AG04449 (cell line): ENCODE data around the gene SDK1.
A peak's percentile ranks its signal among the peaks of the same experiment; 100 is the strongest.

Source experiments
- CTCF ChIA-PET: fragments of 350-600 bp; formaldehyde crosslinking; extraction: SDS; loops from one replicate; lab custom pipeline; 2021; ENCODE audit warnings: antibody characterized with exemption; lab: Yijun Ruan, JAX
- POLR2A ChIA-PET: fragments of 400-600, 350-600 bp; formaldehyde crosslinking; extraction: SDS; loops from one replicate; lab custom pipeline; 2020; ENCODE audit warnings: antibody characterized with exemption, inconsistent platforms; lab: Yijun Ruan, JAX
- DNase-seq: peaks from one replicate; pipeline ENCODE4 v3.0.0-alpha.2; 2010; ENCODE audit warnings: low read depth, low spot score
- H3K4me3 ChIP-seq: 2 replicates; pipeline ENCODE4 v1.5.1; 2011; ENCODE audit warnings: low read depth, mild to moderate bottlenecking, control low read depth, low read length
- TF ChIP-seq, protein P1 (sequence below): IDR thresholded peaks from one replicate; pipeline ENCODE4 v1.5.1; 2011; ENCODE audit warnings: mild to moderate bottlenecking, moderate library complexity, low read length, control low read depth, inconsistent platforms; ENCODE audit not compliant: insufficient read depth; ENCODE audit errors: missing control alignments

The SDK1 gene

DNA sequence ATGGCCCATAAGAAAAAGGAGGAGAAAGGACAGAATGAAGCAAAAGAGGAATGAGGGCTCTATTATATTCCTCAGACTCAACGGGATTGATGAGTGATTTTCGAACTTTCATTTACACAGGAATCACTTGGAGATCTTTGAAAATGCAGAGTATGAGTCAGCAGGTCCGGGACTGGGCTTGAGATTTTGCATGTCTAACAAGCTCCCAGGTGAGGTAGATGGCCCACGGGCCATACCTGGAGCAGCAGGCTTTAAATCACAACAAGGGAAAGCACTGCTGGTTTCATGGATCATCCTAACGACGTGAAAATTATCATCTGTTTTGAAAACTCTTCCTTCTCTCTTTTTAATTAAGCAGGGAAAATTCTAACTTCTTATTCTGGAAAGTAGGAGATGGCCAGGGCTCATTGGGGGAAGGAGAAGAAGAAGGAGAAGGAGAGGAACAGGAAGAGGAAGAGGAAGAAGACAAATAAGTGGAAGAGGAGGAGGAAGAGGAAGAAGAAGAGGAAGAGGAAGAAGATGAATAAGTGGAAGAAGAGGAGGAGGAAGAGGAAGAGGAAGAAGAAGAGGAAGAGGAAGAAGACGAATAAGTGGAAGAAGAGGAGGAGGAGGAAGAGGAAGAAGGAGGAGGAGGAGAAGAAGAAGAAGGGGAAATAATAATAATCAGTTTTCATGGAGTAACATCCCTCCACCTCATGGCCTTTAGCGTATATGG lies 3.8 kb upstream of the SDK1 start:
- DNase-seq = no peak
- TF ChIP-seq, protein P1, sequence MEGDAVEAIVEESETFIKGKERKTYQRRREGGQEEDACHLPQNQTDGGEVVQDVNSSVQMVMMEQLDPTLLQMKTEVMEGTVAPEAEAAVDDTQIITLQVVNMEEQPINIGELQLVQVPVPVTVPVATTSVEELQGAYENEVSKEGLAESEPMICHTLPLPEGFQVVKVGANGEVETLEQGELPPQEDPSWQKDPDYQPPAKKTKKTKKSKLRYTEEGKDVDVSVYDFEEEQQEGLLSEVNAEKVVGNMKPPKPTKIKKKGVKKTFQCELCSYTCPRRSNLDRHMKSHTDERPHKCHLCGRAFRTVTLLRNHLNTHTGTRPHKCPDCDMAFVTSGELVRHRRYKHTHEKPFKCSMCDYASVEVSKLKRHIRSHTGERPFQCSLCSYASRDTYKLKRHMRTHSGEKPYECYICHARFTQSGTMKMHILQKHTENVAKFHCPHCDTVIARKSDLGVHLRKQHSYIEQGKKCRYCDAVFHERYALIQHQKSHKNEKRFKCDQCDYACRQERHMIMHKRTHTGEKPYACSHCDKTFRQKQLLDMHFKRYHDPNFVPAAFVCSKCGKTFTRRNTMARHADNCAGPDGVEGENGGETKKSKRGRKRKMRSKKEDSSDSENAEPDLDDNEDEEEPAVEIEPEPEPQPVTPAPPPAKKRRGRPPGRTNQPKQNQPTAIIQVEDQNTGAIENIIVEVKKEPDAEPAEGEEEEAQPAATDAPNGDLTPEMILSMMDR = no peak
- POLR2A ChIA-PET = no interaction called here
- CTCF ChIA-PET = no interaction called here
- H3K4me3 ChIP-seq = no peak overlapping the region

- TF ChIP-seq, protein P1 = no peak
- H3K4me3 ChIP-seq = no peak overlapping the region
- CTCF ChIA-PET = interaction anchor here (1.2 to 1.5 kb wide), 2 partner anchors 10 to 12 kb away, joined by 3 to 4 read pairs; no protein-coding TSS in a partner anchor
- POLR2A ChIA-PET = no interaction called here
- no peak for DNase-seq
Observed at GRCh38 chr7:3300221-3300650, 816 bp upstream of the SDK1 start.

DNA sequence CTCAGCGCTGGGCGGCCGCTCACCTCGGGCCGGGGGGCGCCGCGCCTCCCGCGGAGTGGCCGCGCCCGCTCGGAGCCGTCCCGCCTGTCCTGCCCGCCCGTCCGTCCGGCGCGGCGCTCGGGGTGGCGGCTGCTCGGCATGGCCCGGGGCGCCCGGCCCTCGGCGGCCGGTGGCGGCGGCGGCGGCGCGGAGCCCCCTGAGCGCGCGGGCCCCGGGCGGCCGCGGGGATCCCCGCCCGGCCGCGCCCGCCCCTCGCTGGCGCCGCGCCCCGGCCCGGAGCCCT lies 338 bp downstream of the SDK1 start:
- CTCF ChIA-PET = interaction anchor here (1.2 to 1.5 kb wide), 2 partner anchors 9 to 11 kb away, joined by 3 to 4 read pairs; no protein-coding TSS in a partner anchor

DNA sequence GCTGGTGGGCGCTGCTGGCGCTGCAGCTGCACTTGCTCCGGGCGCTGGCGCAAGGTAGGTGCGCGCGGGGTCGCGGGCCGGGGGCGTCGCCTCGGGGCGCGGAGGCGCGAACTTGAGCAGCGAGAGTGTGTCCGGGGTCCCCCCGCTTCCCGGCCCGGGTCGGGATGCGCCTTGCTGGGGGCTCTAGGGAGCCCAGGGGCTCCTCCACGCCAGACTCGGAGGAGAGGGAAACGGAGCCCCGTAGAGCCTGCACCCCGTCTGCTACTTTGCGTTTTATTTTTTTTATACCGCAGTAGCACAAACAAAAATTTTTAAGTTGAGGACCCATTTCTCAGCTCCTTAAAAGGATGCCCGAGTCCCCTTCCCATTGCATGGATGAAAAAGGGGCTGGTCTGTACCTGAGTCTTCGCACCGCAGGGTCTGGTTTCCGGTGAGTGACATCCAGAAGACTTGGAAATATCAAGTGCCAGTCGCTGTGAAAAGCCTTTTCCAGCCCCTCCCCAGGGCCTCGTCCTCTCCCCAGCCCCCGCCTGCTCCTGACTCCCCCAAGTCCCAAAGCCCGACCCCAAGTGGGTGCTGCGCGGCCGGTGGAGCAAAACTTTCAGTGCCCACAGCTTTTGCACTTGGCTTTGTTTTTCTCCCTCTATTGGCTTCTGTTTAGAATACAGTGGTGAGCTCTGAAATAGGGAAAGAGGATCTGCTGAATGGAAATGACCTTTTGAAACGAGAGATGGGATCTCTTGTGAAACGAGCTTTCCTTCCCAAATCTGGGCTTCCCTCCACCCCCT lies 973 bp downstream of the SDK1 start:
- POLR2A ChIA-PET = no interaction called here
- no peak overlapping the region for H3K4me3 ChIP-seq
- no peak for DNase-seq
- TF ChIP-seq, protein P1 = no peak
- CTCF ChIA-PET = no interaction called here

More for the DNA sequence above, 338 bp downstream of the SDK1 start:
- POLR2A ChIA-PET = no interaction called here
- peak overlapping the region; percentile 30 for H3K4me3 ChIP-seq
- DNase-seq = no peak
- TF ChIP-seq, protein P1 = no peak

- CTCF ChIA-PET = no interaction called here
- TF ChIP-seq, protein P1 = no peak
- DNase-seq = no peak
- no peak overlapping the region for H3K4me3 ChIP-seq
- POLR2A ChIA-PET = no interaction called here
Observed at GRCh38 chr7:3302681-3303320, 1.7 kb downstream of the SDK1 start.

- DNase-seq = no peak
- ChIA-PET POLR2A (no interaction called here), CTCF (interaction anchor here (0.6 kb wide), 1 partner anchor 300 kb away, joined by 3 read pairs; no protein-coding TSS in a partner anchor)
- no peak overlapping the region for H3K4me3 ChIP-seq
- TF ChIP-seq, protein P1 = no peak
Observed at GRCh38 chr7:3304131-3304530, 3.1 kb downstream of the SDK1 start.
